H1 (cell line): Measurements from ENCODE around the gene NMU. TPM values are rescaled to one million over a fixed set of nuclear protein-coding genes. Genes with fewer than 3 reads are reported as not detected.

Experiments used
- CTCF ChIA-PET: fragments of 300-600 bp; sonication (Branson Sonifier 250); formaldehyde crosslinking; loops from one replicate; lab custom pipeline; 2021; ENCODE audit not compliant: partially characterized antibody; lab: Charles Lee
- POLR2A ChIA-PET: fragments of 300-600 bp; sonication (Branson Sonifier 250); formaldehyde crosslinking; loops from one replicate; lab custom pipeline; 2021; ENCODE audit warnings: inconsistent platforms; ENCODE audit not compliant: partially characterized antibody; lab: Charles Lee
- DNase-seq, 2 experiments: peaks; one replicate each; pipeline versions ENCODE4 v3.0.0 to v3.0.0-alpha.2; 2010 to 2022; ENCODE audit warnings: low spot score in 2 of 2, low read depth in 1 of 2, mixed read lengths in 1 of 2
- FAIRE-seq: peaks from 2 replicates; lab custom pipeline; 2011; peaks lifted over from hg19 to GRCh38; lab: Jason Lieb, UNC
- H2AFZ ChIP-seq: 2 replicates; pipeline ENCODE4 v1.8.1; 2012; ENCODE audit warnings: low read length, inconsistent platforms
- H2AK5ac ChIP-seq: 2 replicates; pipeline ENCODE4 v1.6.1; 2013; ENCODE audit warnings: low read depth, low read length
- H2BK120ac ChIP-seq: replicated peaks from 2 replicates; pipeline ENCODE3; 2013; ENCODE audit warnings: low read depth, low read length, inconsistent platforms
- H2BK12ac ChIP-seq: 2 replicates; pipeline ENCODE4 v1.6.1; 2013; ENCODE audit warnings: low read depth, low read length
- H2BK15ac ChIP-seq: 2 replicates; pipeline ENCODE4 v1.6.1; 2013; ENCODE audit warnings: low read length
- H2BK20ac ChIP-seq: 2 replicates; pipeline ENCODE4 v1.6.1; 2013; ENCODE audit warnings: low read length
- H2BK5ac ChIP-seq: 2 replicates; pipeline ENCODE4 v1.6.1; 2013; ENCODE audit warnings: low read depth, low read length
- H3K14ac ChIP-seq: 2 replicates; pipeline ENCODE4 v1.6.1; 2013; ENCODE audit warnings: inconsistent platforms; ENCODE audit not compliant: insufficient read length
- H3K18ac ChIP-seq: 2 replicates; pipeline ENCODE4 v1.6.1; 2013; ENCODE audit warnings: low read length; ENCODE audit errors: extremely low read depth
- H3K23ac ChIP-seq: 2 replicates; pipeline ENCODE4 v1.6.1; 2013; ENCODE audit warnings: inconsistent platforms; ENCODE audit not compliant: insufficient read length
- H3K23me2 ChIP-seq: 2 replicates; pipeline ENCODE4 v1.6.1; 2013; ENCODE audit warnings: low read depth, low read length
- H3K27ac ChIP-seq: 2 replicates; pipeline ENCODE4 v1.6.1; 2011; ENCODE audit warnings: low read depth, low read length, inconsistent platforms
- H3K27me3 ChIP-seq, 4 experiments: replicated peaks in 1 of 4; 1 replicate in 1 of 4; 2 replicates in 3 of 4; pipeline versions ENCODE4 v1.6.1 to v1.8.1; 2011 to 2013; ENCODE audit warnings: low read length in 3 of 4, mild to moderate bottlenecking in 3 of 4, inconsistent platforms in 2 of 4, mixed read lengths in 2 of 4, moderate library complexity in 1 of 4; ENCODE audit not compliant: control insufficient read depth in 3 of 4, insufficient read depth in 3 of 4; ENCODE audit errors: extremely low read depth in 1 of 4
- H3K36me3 ChIP-seq, 4 experiments: 2 replicates each; pipeline versions ENCODE4 v1.6.1 to v1.8.1; 2011 to 2013; ENCODE audit warnings: mild to moderate bottlenecking in 4 of 4, low read length in 3 of 4, moderate library complexity in 2 of 4, control low read depth in 1 of 4, inconsistent platforms in 1 of 4; ENCODE audit not compliant: insufficient read depth in 4 of 4, control insufficient read depth in 2 of 4
- H3K4ac ChIP-seq: replicated peaks from 2 replicates; pipeline ENCODE3; 2013; ENCODE audit warnings: low read length, low read depth, mixed read lengths, inconsistent platforms; ENCODE audit not compliant: insufficient read length
- H3K4me1 ChIP-seq, 4 experiments: replicated peaks in 1 of 4; 1 replicate in 1 of 4; 2 replicates in 3 of 4; pipeline versions ENCODE4 v1.6.1 to v1.8.1; 2011 to 2013; ENCODE audit warnings: low read length in 3 of 4, inconsistent platforms in 2 of 4, mixed read lengths in 1 of 4; ENCODE audit not compliant: insufficient read depth in 4 of 4, control insufficient read depth in 3 of 4
- H3K4me2 ChIP-seq, 2 experiments: 2 replicates each; pipeline versions ENCODE4 v1.6.1 to v1.8.1; 2011 to 2013; ENCODE audit warnings: low read depth in 2 of 2, low read length in 2 of 2, control low read depth in 1 of 2, inconsistent platforms in 1 of 2, mild to moderate bottlenecking in 1 of 2; ENCODE audit not compliant: insufficient read depth in 1 of 2
- H3K4me3 ChIP-seq, 4 experiments: fragments of 200-600, 300-600 bp in 1 of 4; sonication (generic), shearing (Covaris generic), sonication (Bioruptor Twin) in 1 of 4; 2 replicates each; pipeline versions ENCODE4 v1.5.1 to v1.8.1; 2011 to 2016; ENCODE audit warnings: low read length in 4 of 4, low read depth in 3 of 4, control low read depth in 2 of 4, inconsistent platforms in 2 of 4, mild to moderate bottlenecking in 2 of 4, mixed read lengths in 1 of 4, moderate library complexity in 1 of 4; ENCODE audit not compliant: insufficient read depth in 2 of 4; ENCODE audit errors: extremely low read depth in 1 of 4
- H3K56ac ChIP-seq: replicated peaks from 2 replicates; pipeline ENCODE3; 2013; ENCODE audit warnings: low read depth, mild to moderate bottlenecking, mixed read lengths, low read length, inconsistent platforms; ENCODE audit not compliant: insufficient read length
- H3K79me1 ChIP-seq: 2 replicates; pipeline ENCODE4 v1.6.1; 2013; ENCODE audit warnings: low read depth, low read length, control low read depth
- H3K79me2 ChIP-seq, 2 experiments: 2 replicates each; pipeline versions ENCODE4 v1.6.1 to v1.8.1; 2012 to 2013; ENCODE audit warnings: low read length in 2 of 2, mild to moderate bottlenecking in 2 of 2, inconsistent platforms in 1 of 2; ENCODE audit not compliant: insufficient read depth in 2 of 2, control insufficient read depth in 1 of 2
- H3K9ac ChIP-seq, 4 experiments: replicated peaks in 1 of 4; 1 replicate in 1 of 4; 2 replicates in 3 of 4; pipeline versions ENCODE4 v1.6.1 to v1.8.1; 2011 to 2013; ENCODE audit warnings: low read depth in 3 of 4, low read length in 3 of 4, control low read depth in 2 of 4, mild to moderate bottlenecking in 2 of 4, moderate library complexity in 2 of 4, inconsistent platforms in 1 of 4; ENCODE audit errors: extremely low read depth in 1 of 4
- H3K9me3 ChIP-seq, 2 experiments: 2 replicates each; pipeline versions ENCODE4 v1.6.1 to v1.8.1; 2012 to 2013; ENCODE audit warnings: mild to moderate bottlenecking in 2 of 2, moderate library complexity in 2 of 2, control low read depth in 1 of 2, inconsistent platforms in 1 of 2, low read depth in 1 of 2, low read length in 1 of 2, mixed read lengths in 1 of 2; ENCODE audit not compliant: insufficient read depth in 2 of 2
- H4K20me1 ChIP-seq, 2 experiments: replicated peaks in 1 of 2; 2 replicates each; pipeline versions ENCODE3 to v1.8.1; 2011 to 2013; ENCODE audit warnings: inconsistent platforms in 2 of 2, low read length in 2 of 2, mild to moderate bottlenecking in 1 of 2; ENCODE audit not compliant: insufficient read depth in 2 of 2, control insufficient read depth in 1 of 2
- H4K5ac ChIP-seq: 2 replicates; pipeline ENCODE4 v1.6.1; 2013; ENCODE audit warnings: low read length, low read depth, mixed read lengths, inconsistent platforms; ENCODE audit not compliant: insufficient read length
- H4K8ac ChIP-seq: 2 replicates; pipeline ENCODE4 v1.8.0; 2013; ENCODE audit warnings: mild to moderate bottlenecking, moderate library complexity, low read length, inconsistent platforms; ENCODE audit not compliant: insufficient read depth; ENCODE audit errors: extremely low read depth
- H4K91ac ChIP-seq: replicated peaks from 2 replicates; pipeline ENCODE3; 2013; ENCODE audit warnings: low read length, mixed read lengths, inconsistent platforms; ENCODE audit not compliant: insufficient read length
- BACH1 ChIP-seq: IDR thresholded peaks from 2 replicates; pipeline ENCODE4 v1.6.1; 2012; ENCODE audit warnings: low read length, improper control_type of control experiment
- HDAC2 ChIP-seq, 2 experiments: fragments of 300-600 bp in 1 of 2; sonication (generic) in 1 of 2; IDR thresholded peaks; 2 replicates each; pipeline ENCODE4 v1.6.1; 2011 to 2012; ENCODE audit warnings: low read depth in 2 of 2, low read length in 2 of 2, mild to moderate bottlenecking in 2 of 2, moderate library complexity in 2 of 2, borderline replicate concordance in 1 of 2, inconsistent platforms in 1 of 2
- KDM4A ChIP-seq: IDR thresholded peaks from one replicate; pipeline ENCODE4 v1.7.1; 2012; ENCODE audit warnings: low read depth, mild to moderate bottlenecking, moderate library complexity, low read length, inconsistent platforms; ENCODE audit not compliant: severe bottlenecking
- POLR2A ChIP-seq, 2 experiments: IDR thresholded peaks; 1 replicate in 1 of 2; 2 replicates in 1 of 2; pipeline ENCODE4 v1.6.1; 2011; ENCODE audit warnings: low read depth in 2 of 2, low read length in 2 of 2, mild to moderate bottlenecking in 2 of 2; ENCODE audit errors: control extremely low read depth in 1 of 2
- RBBP5 ChIP-seq: IDR thresholded peaks from 2 replicates; pipeline ENCODE4 v1.7.1; 2012; ENCODE audit warnings: low read depth, mild to moderate bottlenecking, inconsistent platforms, low read length, moderate library complexity, borderline replicate concordance
- SIN3A ChIP-seq, 2 experiments: IDR thresholded peaks in 1 of 2; conservative IDR thresholded peaks in 1 of 2; 2 replicates each; pipeline ENCODE4 v1.6.1; 2011 to 2012; ENCODE audit warnings: low read length in 2 of 2, improper control_type of control experiment in 1 of 2, low read depth in 1 of 2, mild to moderate bottlenecking in 1 of 2
- SP2 ChIP-seq: IDR thresholded peaks from 2 replicates; pipeline ENCODE4 v1.6.1; 2012; ENCODE audit warnings: mild to moderate bottlenecking, low read length, inconsistent platforms
- TAF1 ChIP-seq: IDR thresholded peaks from 2 replicates; pipeline ENCODE4 v1.6.1; 2011; ENCODE audit warnings: mild to moderate bottlenecking, low read depth, low read length
- TBP ChIP-seq: IDR thresholded peaks from 2 replicates; pipeline ENCODE4 v1.6.1; 2011; ENCODE audit warnings: low read depth, low read length, improper control_type of control experiment
- TEAD4 ChIP-seq: IDR thresholded peaks from 2 replicates; pipeline ENCODE4 v1.6.1; 2012; ENCODE audit warnings: low read depth, low read length, inconsistent platforms, mixed read lengths
- WGBS, 2 experiments: shearing (Covaris generic) in 1 of 2; methylation state at CpG; one replicate each; pipeline versions ENCODE4 v1.1.6 to v1.1.7; 2013 to 2015; ENCODE audit warnings: low lambda C conversion rate in 2 of 2, mixed read lengths in 2 of 2, inconsistent platforms in 1 of 2, low coverage in 1 of 2, missing lambda C conversion rate in 1 of 2; ENCODE audit not compliant: insufficient replicate concordance in 2 of 2, insufficient coverage in 1 of 2, insufficient read length in 1 of 2; ENCODE audit errors: extremely low coverage in 1 of 2, missing lambda C conversion rate in 1 of 2; 5-methylcytosine and 5-hydroxymethylcytosine counted together
- polyA plus RNA-seq, 7 experiments: library from polyadenylated mRNA; depleted of rRNA in 3 of 7; stranded (reverse) in 5 of 7; unstranded in 2 of 7; fragments of >200 nt in 5 of 7; fragments of 200-250 nt in 2 of 7; gene quantifications; 1 replicate in 5 of 7; 2 replicates in 1 of 7; 4 replicates in 1 of 7; pipeline versions ENCODE4 v1.2.1 to v1.2.3, GENCODE V29; 2011 to 2013; ENCODE audit warnings: missing spikeins in 2 of 7, mixed read lengths in 2 of 7
- total RNA-seq: library from RNA; stranded (reverse); fragmentation: NEBNext Ultra II Directional; extraction: Animal tissue kit (Norgen Biotek cat#: 25700); gene quantifications from 2 replicates; pipeline ENCODE4 v1.2.1, GENCODE V29; 2021

Gene NMU
- total and polyA plus RNA-seq, 2 of the 8 experiments (the other 6 are each of a cell fraction or from before 2014, with no cell fraction given), result 30.5 to 50.4 TPM

- Histone ChIP-seq H3K23ac (no peak overlapping the region), H2BK5ac (peak overlapping the region; percentile 63), H2BK12ac (no peak overlapping the region), H3K56ac (peak overlapping the region; percentile 56), H3K4me2 (peak overlapping the region; percentile 64), H2BK20ac (no peak overlapping the region), H3K4me3 (peak overlapping the region; percentile 66 to 92 (median 76)), H2AFZ (peak overlapping the region; percentile 20; the same call in 1 of the 2 replicates), H3K9ac (peak overlapping the region; percentile 31 to 84 (median 62); a peak in 6 of 7 replicates), H3K27me3 (no peaks in the 10 kb centered on the region), H3K18ac (peak overlapping the region; percentile 35; the same call in 1 of the 2 replicates), H3K4ac (no peak overlapping the region), H2AK5ac (no peak overlapping the region), H3K79me2 (peaks cover 0 to 46% of the 10 kb centered on the region in 2 experiments; a peak in 3 of 4 replicates), H3K79me1 (no peaks in the 10 kb centered on the region), H3K23me2 (peaks cover 5% of the 10 kb centered on the region; the same call in 1 of the 2 replicates), H4K8ac (peak overlapping the region; percentile 93; the same call in 1 of the 2 replicates), H2BK15ac (no peak overlapping the region), H4K91ac (no peak overlapping the region), H4K20me1 (peaks cover 0 to 2% of the 10 kb centered on the region in 2 experiments), H3K36me3 (no peaks in the 10 kb centered on the region), H4K5ac (peak overlapping the region; percentile 78), H3K14ac (no peak overlapping the region), H3K4me1 (peaks cover 6 to 10% (median 8%) of the 10 kb centered on the region in 4 experiments; a peak in 5 of 7 replicates), H2BK120ac (no peak overlapping the region), H3K9me3 (no peaks in the 10 kb centered on the region), H3K27ac (peak overlapping the region; percentile 56; the same call in 1 of the 2 replicates)
- ChIA-PET CTCF (interaction anchor here (0.6 to 0.9 kb wide), 3 partner anchors 128 to 387 kb away, joined by 3 read pairs; no protein-coding TSS in a partner anchor), POLR2A (interaction anchor here (0.8 to 1.5 kb wide), 7 partner anchors 12 to 145 kb away, joined by 3 to 5 read pairs (median 3); no protein-coding TSS in a partner anchor)
- 2% methylated on average over 36 of the region's 87 CpGs; no CpG with 5 or more reads in 1 of the 2 experiments for WGBS, 2 experiments
- FAIRE-seq, result no peak
- DNase-seq, result peak in 1 of 2 experiments; percentile 82
- no peak for TF ChIP-seq BACH1
- TF ChIP-seq SIN3A (conservative IDR thresholded peaks at IDR 0.05 in 1 of 2, IDR thresholded peaks at IDR 0.05 in 1 of 2; ENCODE audit: low read depth in 1 of 2, low read length in 2 of 2), result peak; percentile 10 to 56; a peak in 2 of 4 replicates
- TF ChIP-seq TAF1, result peak; percentile 49; the same call in 1 of the 2 replicates
- TF ChIP-seq HDAC2 (IDR thresholded peaks at IDR 0.05; ENCODE audit: borderline replicate concordance in 1 of 2, low read depth in 2 of 2, low read length in 2 of 2), result peak in 1 of 2 experiments; percentile 67; a peak in 2 of 4 replicates
- peak; percentile 55; the same call in 1 of the 2 replicates for TF ChIP-seq TBP
- TF ChIP-seq TEAD4, result 0 out of 2 replicates have a peak, but pooled peaks have one; percentile 10
- peak; percentile 96 for TF ChIP-seq RBBP5
- TF ChIP-seq KDM4A, result peak; percentile 68
- no peak for TF ChIP-seq SP2
- peak in 1 of 2 experiments; percentile 33; a peak in 2 of 3 replicates for TF ChIP-seq POLR2A (IDR thresholded peaks at IDR 0.05; ENCODE audit: control extremely low read depth in 1 of 2, low read depth in 2 of 2, low read length in 2 of 2)
These were observed 90.2 kb downstream of the NMU start for GRCh38 chr4:55545641-55546505.
